ENCODE measurements around the gene UPB1. TPM values are rescaled to one million over a fixed set of nuclear protein-coding genes. Genes with fewer than 3 reads are reported as not detected.

Gene UPB1
- total and polyA plus RNA-seq, 4 experiments from 2014 or later: 1.1 to 1.4 TPM; not detected in 2

DNA sequence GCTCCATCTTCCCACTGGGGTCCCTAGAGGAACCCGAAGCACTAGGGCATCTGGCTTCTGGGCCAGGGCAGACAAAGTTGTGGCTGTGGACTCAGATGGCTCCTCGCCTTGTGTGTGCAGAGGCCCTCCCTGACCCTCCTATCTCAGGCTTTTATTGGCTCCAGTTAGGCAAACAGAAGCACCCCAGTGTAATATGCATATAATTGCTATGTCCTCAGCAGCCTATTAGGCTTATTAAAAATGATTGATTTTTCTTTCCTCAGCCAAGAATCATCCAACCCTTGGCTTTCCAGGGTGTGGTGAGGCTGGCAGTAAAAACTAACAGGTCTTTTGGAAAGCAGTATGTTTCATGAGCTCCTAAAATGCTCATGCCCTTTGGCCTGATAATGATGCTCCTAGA lies 22.3 kb downstream of the UPB1 start:
- DNase-seq: no peak
- intact Hi-C loops (cut with micrococcal nuclease): no loop called here
- Histone ChIP-seq H3K4me3 (ENCODE audit: low read length in 2 of 2) (no peak overlapping the region), H3K27me3 (ENCODE audit: insufficient read depth, low read length) (no peaks in the 10 kb centered on the region), H3K27ac (ENCODE audit: low read depth, low read length) (no peak overlapping the region), H3K4me1 (ENCODE audit: insufficient read depth, low read length) (no peaks in the 10 kb centered on the region), H3K9me3 (ENCODE audit: control insufficient read depth in 1 of 2, low read length in 2 of 2) (no peaks in the 10 kb centered on the region), H3K36me3 (ENCODE audit: insufficient read depth, low read length) (no peaks in the 10 kb centered on the region)
- H3K4me1 Mint-ChIP-seq: peaks cover 3 to 6% (median 4%) of the 10 kb centered on the region in 4 donors
- H3K27me3 Mint-ChIP-seq: no peaks in the 10 kb centered on the region
- peak overlapping the region in 1 of 7 donors; percentile 23 for H3K27ac Mint-ChIP-seq
- no peaks in the 10 kb centered on the region for H3K36me3 Mint-ChIP-seq
- H3K4me3 Mint-ChIP-seq: no peak overlapping the region
- ChIA-PET POLR2A (ENCODE audit: partially characterized antibody) (interaction anchor here (1.6 kb wide), 1 partner anchor 96 kb away, joined by 3 read pairs; no protein-coding TSS in a partner anchor), CTCF (ENCODE audit: partially characterized antibody) (interaction anchor here (1.0 kb wide), 1 partner anchor 13 kb away, joined by 3 read pairs; no protein-coding TSS in a partner anchor)
- H3K9me3 Mint-ChIP-seq: no peaks in the 10 kb centered on the region

DNA sequence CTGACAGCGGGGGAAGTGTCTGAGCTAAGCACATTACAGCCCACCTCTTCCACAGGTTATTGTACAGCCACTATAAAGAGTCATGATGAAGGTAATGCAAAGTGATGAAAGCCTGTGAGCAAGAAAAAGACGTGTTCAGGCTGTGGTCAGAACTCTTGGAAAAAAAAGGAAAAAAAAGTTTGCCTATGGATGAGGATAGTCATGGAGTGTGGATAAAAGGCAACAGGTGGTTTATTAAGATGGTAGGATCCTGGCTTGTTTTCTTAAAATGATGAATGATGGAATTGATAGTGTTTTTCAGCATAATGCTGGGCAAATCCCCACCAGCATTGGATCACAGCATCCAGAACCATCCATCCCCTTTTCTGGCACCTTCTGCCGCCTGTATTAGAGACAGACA lies 23.1 kb downstream of the UPB1 start:
- no peaks in the 10 kb centered on the region for H3K36me3 ChIP-seq (ENCODE audit: insufficient read depth, low read length)
- no peak overlapping the region for H3K27ac ChIP-seq (ENCODE audit: low read depth, low read length)
- CTCF ChIA-PET (ENCODE audit: partially characterized antibody): interaction anchor here (1.0 kb wide), 1 partner anchor 12 kb away, joined by 3 read pairs; no protein-coding TSS in a partner anchor
- Mint-ChIP-seq H3K4me1 (peaks cover 3 to 6% (median 4%) of the 10 kb centered on the region in 4 donors), H3K36me3 (no peaks in the 10 kb centered on the region), H3K27me3 (no peaks in the 10 kb centered on the region), H3K4me3 (no peak overlapping the region), H3K27ac (no peak overlapping the region), H3K9me3 (no peaks in the 10 kb centered on the region)
- no peaks in the 10 kb centered on the region for H3K27me3 ChIP-seq (ENCODE audit: insufficient read depth, low read length)
- H3K4me3 ChIP-seq (ENCODE audit: low read length in 2 of 2): no peak overlapping the region
- POLR2A ChIA-PET (ENCODE audit: partially characterized antibody): interaction anchor here (1.6 kb wide), 1 partner anchor 97 kb away, joined by 3 read pairs; no protein-coding TSS in a partner anchor
- no peaks in the 10 kb centered on the region for H3K9me3 ChIP-seq (ENCODE audit: control insufficient read depth in 1 of 2, low read length in 2 of 2)
- intact Hi-C loops (cut with micrococcal nuclease): no loop called here
- DNase-seq: no peak
- no peaks in the 10 kb centered on the region for H3K4me1 ChIP-seq (ENCODE audit: insufficient read depth, low read length)

DNA sequence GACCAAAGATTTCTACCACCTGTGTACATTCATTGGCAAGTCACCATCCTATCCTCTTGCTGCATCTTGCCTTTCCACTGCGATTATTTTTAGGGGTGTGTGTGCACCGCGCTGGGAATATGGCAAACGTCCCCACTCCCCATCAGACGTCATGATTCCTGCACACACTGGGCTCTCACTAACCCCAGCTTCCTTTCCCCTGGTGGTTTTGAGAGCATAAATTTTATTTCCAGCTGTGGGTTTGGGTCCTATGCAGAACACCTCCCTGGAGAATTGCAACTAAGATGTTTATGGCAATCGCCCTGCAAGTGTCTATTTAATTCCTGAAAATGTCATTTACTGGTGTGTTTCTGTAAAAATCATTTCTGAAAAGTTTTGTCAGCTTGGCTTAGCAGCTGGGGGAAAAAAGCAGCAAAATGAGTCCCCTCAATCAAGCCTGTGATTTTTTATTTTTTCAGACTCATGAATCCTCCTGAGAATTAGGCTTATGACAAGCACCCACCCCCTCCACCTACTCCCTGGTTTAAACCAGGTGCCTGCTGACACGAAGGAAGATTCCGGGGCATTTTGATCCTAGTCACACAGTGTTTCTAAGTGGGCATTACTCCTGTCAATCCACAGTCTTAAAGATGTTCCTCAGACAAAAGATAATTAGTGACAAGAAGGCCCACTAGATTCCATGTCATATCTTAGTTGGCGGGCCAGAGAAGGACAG lies 23.8 kb downstream of the UPB1 start:
- H3K4me3 Mint-ChIP-seq: no peak overlapping the region

DNA sequence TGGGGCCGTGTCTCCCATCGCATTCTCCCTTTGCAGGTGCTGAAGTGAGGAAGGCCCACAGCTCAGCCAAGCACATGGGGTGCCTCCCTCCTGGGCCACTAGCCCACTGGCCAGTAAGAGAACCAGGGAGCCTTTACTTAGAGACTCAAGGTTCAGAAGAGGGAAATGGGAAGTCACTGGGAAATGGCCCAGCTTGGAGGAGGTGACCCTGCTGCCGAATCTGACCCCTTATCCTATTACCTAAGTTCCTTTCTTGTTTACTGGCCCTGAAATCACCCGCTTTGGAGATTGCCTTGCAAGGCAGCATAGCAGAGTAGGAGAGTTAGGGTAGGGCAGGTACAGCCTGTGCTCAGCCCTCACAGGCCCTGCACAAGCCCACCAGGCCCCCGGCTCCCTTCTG lies 24.4 kb downstream of the UPB1 start:
- H3K4me3 ChIP-seq (ENCODE audit: low read length in 2 of 2): no peak overlapping the region
- no peaks in the 10 kb centered on the region for H3K4me1 ChIP-seq (ENCODE audit: insufficient read depth, low read length)
- Mint-ChIP-seq H3K9me3 (no peaks in the 10 kb centered on the region), H3K4me1 (peaks cover 3 to 6% (median 4%) of the 10 kb centered on the region in 4 donors), H3K27me3 (no peaks in the 10 kb centered on the region), H3K36me3 (no peaks in the 10 kb centered on the region), H3K27ac (no peak overlapping the region), H3K4me3 (no peak overlapping the region)
- H3K36me3 ChIP-seq (ENCODE audit: insufficient read depth, low read length): no peaks in the 10 kb centered on the region
- intact Hi-C loops (cut with micrococcal nuclease): no loop called here
- H3K27me3 ChIP-seq (ENCODE audit: insufficient read depth, low read length): no peaks in the 10 kb centered on the region
- no peak for DNase-seq
- ChIA-PET CTCF (ENCODE audit: partially characterized antibody) (interaction anchor here (0.8 kb wide), 1 partner anchor 8 kb away, joined by 3 read pairs; no protein-coding TSS in a partner anchor), POLR2A (ENCODE audit: partially characterized antibody) (no interaction called here)
- no peak overlapping the region for H3K27ac ChIP-seq (ENCODE audit: low read depth, low read length)
- no peaks in the 10 kb centered on the region for H3K9me3 ChIP-seq (ENCODE audit: control insufficient read depth in 1 of 2, low read length in 2 of 2)

More for the DNA sequence above, 23.8 kb downstream of the UPB1 start:
- CTCF ChIA-PET (ENCODE audit: partially characterized antibody): interaction anchor here (0.8 kb wide), 1 partner anchor 9 kb away, joined by 3 read pairs; no protein-coding TSS in a partner anchor
- Histone ChIP-seq H3K27me3 (ENCODE audit: insufficient read depth, low read length) (no peaks in the 10 kb centered on the region), H3K4me1 (ENCODE audit: insufficient read depth, low read length) (no peaks in the 10 kb centered on the region), H3K27ac (ENCODE audit: low read depth, low read length) (no peak overlapping the region), H3K4me3 (ENCODE audit: low read length in 2 of 2) (no peak overlapping the region), H3K9me3 (ENCODE audit: control insufficient read depth in 1 of 2, low read length in 2 of 2) (no peaks in the 10 kb centered on the region), H3K36me3 (ENCODE audit: insufficient read depth, low read length) (no peaks in the 10 kb centered on the region)
- POLR2A ChIA-PET (ENCODE audit: partially characterized antibody): interaction anchor here (1.6 kb wide), 1 partner anchor 97 kb away, joined by 3 read pairs; no protein-coding TSS in a partner anchor
- Mint-ChIP-seq H3K4me1 (peaks cover 3 to 6% (median 4%) of the 10 kb centered on the region in 4 donors), H3K36me3 (no peaks in the 10 kb centered on the region), H3K27ac (peak overlapping the region in 1 of 7 donors; percentile 6), H3K27me3 (no peaks in the 10 kb centered on the region), H3K9me3 (no peaks in the 10 kb centered on the region)
- intact Hi-C loops (cut with micrococcal nuclease): no loop called here
- no peak for DNase-seq

- Histone ChIP-seq H3K4me3 (ENCODE audit: low read length in 2 of 2) (no peak overlapping the region), H3K27me3 (ENCODE audit: insufficient read depth, low read length) (no peaks in the 10 kb centered on the region), H3K4me1 (ENCODE audit: insufficient read depth, low read length) (peaks cover 7% of the 10 kb centered on the region), H3K36me3 (ENCODE audit: insufficient read depth, low read length) (no peaks in the 10 kb centered on the region), H3K27ac (ENCODE audit: low read depth, low read length) (no peak overlapping the region), H3K9me3 (ENCODE audit: control insufficient read depth in 1 of 2, low read length in 2 of 2) (no peaks in the 10 kb centered on the region)
- H3K27me3 Mint-ChIP-seq: no peaks in the 10 kb centered on the region
- POLR2A ChIA-PET (ENCODE audit: partially characterized antibody): interaction anchor here (0.5 to 0.9 kb wide), 3 partner anchors 94 to 190 kb away, joined by 3 to 5 read pairs (median 3); partner anchors contain the start of gene ADORA2A
- H3K4me1 Mint-ChIP-seq: peaks cover 8 to 12% (median 10%) of the 10 kb centered on the region in 4 donors
- H3K27ac Mint-ChIP-seq: peak overlapping the region in 2 of 7 donors; percentile 29 to 39
- no peaks in the 10 kb centered on the region for H3K36me3 Mint-ChIP-seq
- intact Hi-C loops (cut with micrococcal nuclease): loop anchor here (10.0 kb wide), 1 partner anchor 537 kb away; the partner anchor contains the start of gene GSTT2
- CTCF ChIA-PET (ENCODE audit: partially characterized antibody): interaction anchor here (1.0 to 3.5 kb wide), 11 partner anchors 8 to 237 kb away, joined by 3 to 38 read pairs (median 4); partner anchors contain the start of gene ADORA2A
- peak in 3 of 5 donors; percentile 20 to 21 (median 21) for DNase-seq
- H3K9me3 Mint-ChIP-seq: no peaks in the 10 kb centered on the region
- no peak overlapping the region for H3K4me3 Mint-ChIP-seq
These were observed 26.7 kb downstream of the UPB1 start for GRCh38 chr22:24521791-24522245.

DNA sequence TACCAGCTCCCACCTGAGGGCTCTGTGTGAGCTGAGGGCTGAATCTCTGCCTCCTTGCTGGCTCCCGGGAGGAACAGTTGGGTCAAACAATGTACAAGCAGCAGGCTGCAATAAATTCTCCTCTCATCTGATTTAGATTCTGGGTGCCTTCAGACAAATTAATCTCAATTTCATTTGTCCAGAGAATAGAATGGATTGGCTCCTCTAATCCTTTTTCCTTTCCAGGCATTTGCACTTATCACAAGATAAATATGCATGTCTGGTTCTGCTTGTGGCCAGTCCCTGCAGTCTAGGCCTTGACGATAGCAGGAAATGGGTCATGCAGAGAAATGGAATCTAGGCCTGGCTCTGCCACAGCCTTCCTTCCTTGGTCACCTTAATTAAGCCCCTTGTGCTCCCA lies 28.7 kb downstream of the UPB1 start:
- Histone ChIP-seq H3K4me1 (ENCODE audit: insufficient read depth, low read length) (peaks cover 7% of the 10 kb centered on the region), H3K27me3 (ENCODE audit: insufficient read depth, low read length) (no peaks in the 10 kb centered on the region), H3K9me3 (ENCODE audit: control insufficient read depth in 1 of 2, low read length in 2 of 2) (no peaks in the 10 kb centered on the region), H3K27ac (ENCODE audit: low read depth, low read length) (no peak overlapping the region), H3K36me3 (ENCODE audit: insufficient read depth, low read length) (no peaks in the 10 kb centered on the region), H3K4me3 (ENCODE audit: low read length in 2 of 2) (no peak overlapping the region)
- ChIA-PET POLR2A (ENCODE audit: partially characterized antibody) (no interaction called here), CTCF (ENCODE audit: partially characterized antibody) (interaction anchor here (1.1 to 3.5 kb wide), 3 partner anchors 89 to 101 kb away, joined by 3 to 38 read pairs (median 14); partner anchors contain the start of gene ADORA2A)
- Mint-ChIP-seq H3K9me3 (no peaks in the 10 kb centered on the region), H3K27ac (no peak overlapping the region), H3K4me1 (peaks cover 8 to 12% (median 10%) of the 10 kb centered on the region in 4 donors), H3K4me3 (no peak overlapping the region), H3K27me3 (no peaks in the 10 kb centered on the region), H3K36me3 (no peaks in the 10 kb centered on the region)
- intact Hi-C loops (cut with micrococcal nuclease): loop anchor here (10.0 kb wide), 1 partner anchor 539 kb away; the partner anchor contains the start of gene GSTT2
- no peak for DNase-seq
